HL-60 (cell line): Measurements from ENCODE around the gene C1S.
A peak's percentile ranks its signal among the peaks of the same experiment; 100 is the strongest.

Experiments used
- DNase-seq, 2 experiments: peaks; one replicate each; pipeline ENCODE4 v3.0.0-alpha.2; 2010 to 2020; ENCODE audit warnings: low read depth in 1 of 2, low spot score in 1 of 2
- H3K27ac ChIP-seq: fragments of 250-450 bp; sonication (Bioruptor Pico); replicated peaks from 2 replicates; pipeline ENCODE4 v1.5.1; 2020; ENCODE audit warnings: mild to moderate bottlenecking, moderate library complexity
- H3K27me3 ChIP-seq: fragments of 250-450 bp; sonication (Bioruptor Pico); 2 replicates; pipeline ENCODE4 v1.5.1; 2021; ENCODE audit warnings: mild to moderate bottlenecking, moderate library complexity; ENCODE audit not compliant: insufficient read depth, poor library complexity, severe bottlenecking
- H3K4me3 ChIP-seq: replicated peaks from 2 replicates; pipeline ENCODE4 v1.5.1; 2011; ENCODE audit warnings: mild to moderate bottlenecking, control low read depth, low read length; ENCODE audit not compliant: insufficient read depth
- GABPA ChIP-seq: IDR thresholded peaks from 2 replicates; pipeline ENCODE4 v1.6.1; 2012; ENCODE audit warnings: low read depth
- POLR2AphosphoS5 ChIP-seq: IDR thresholded peaks from 2 replicates; pipeline ENCODE4 v1.6.1; 2012; ENCODE audit warnings: low read depth
- REST ChIP-seq: IDR thresholded peaks from 2 replicates; pipeline ENCODE4 v1.6.1; 2012; ENCODE audit warnings: low read depth; ENCODE audit not compliant: insufficient replicate concordance
- SPI1 ChIP-seq: IDR thresholded peaks from 2 replicates; pipeline ENCODE4 v1.6.1; 2012; ENCODE audit warnings: low read depth, mild to moderate bottlenecking, borderline replicate concordance
- TF ChIP-seq, protein P1 (sequence below): IDR thresholded peaks from one replicate; pipeline ENCODE4 v1.5.1; 2011; ENCODE audit warnings: low read length, control low read depth, inconsistent platforms; ENCODE audit not compliant: insufficient read depth

Gene C1S

DNA sequence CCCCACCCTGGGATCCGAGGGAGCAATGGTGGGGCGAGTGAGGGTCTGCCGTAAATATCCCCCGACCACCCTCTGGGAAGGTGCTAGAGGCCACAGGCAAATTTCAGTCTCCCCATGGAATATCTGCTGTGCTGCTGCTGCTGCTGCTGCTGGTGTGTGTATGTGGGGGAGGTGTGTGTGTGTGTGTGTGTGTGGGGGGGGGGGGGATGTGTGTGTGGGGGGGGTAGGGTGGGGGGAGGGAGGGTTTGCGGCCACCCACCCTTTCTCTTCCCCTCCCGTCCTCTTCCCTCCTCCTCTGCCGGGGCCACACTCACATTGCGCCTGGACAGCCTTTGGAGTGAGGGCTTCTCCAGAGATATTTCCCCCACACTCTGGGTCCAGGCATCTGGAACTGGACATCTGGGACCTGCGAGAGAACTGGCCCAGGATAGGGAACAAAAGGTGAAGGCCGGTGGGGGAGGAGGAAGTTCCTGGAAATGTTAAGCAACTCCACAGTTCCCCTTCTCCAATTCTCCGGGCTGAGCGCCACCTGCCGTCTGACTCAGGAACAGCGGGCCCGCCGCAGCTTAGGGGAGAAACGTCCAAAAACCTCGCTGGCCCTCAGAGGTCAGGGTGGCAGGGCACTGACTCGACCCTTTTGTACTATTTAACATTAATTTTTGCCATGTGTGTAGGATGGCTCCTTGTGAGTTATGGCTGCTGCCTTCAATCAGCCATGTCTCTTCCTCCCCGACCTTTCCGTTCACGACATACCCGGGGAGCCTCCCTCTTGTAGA, 48.5 kb downstream of the C1S start, which contains the start of gene C1RL:
C1RL (minus strand) TSS at position 419 of the 776 bp plus-strand sequence; CDS start at position 385, 34 bp downstream.
- Histone ChIP-seq H3K27me3 (no peaks in the 10 kb centered on the region), H3K27ac (peak within 1 kb of the TSS; percentile 95), H3K4me3 (peak within 1 kb of the TSS; percentile 51)
- DNase-seq: peak; percentile 85 to 90
- peak; percentile 54 for TF ChIP-seq POLR2AphosphoS5
- no peak for TF ChIP-seq GABPA
- peak; percentile 97 for TF ChIP-seq SPI1
- TF ChIP-seq, protein P1, sequence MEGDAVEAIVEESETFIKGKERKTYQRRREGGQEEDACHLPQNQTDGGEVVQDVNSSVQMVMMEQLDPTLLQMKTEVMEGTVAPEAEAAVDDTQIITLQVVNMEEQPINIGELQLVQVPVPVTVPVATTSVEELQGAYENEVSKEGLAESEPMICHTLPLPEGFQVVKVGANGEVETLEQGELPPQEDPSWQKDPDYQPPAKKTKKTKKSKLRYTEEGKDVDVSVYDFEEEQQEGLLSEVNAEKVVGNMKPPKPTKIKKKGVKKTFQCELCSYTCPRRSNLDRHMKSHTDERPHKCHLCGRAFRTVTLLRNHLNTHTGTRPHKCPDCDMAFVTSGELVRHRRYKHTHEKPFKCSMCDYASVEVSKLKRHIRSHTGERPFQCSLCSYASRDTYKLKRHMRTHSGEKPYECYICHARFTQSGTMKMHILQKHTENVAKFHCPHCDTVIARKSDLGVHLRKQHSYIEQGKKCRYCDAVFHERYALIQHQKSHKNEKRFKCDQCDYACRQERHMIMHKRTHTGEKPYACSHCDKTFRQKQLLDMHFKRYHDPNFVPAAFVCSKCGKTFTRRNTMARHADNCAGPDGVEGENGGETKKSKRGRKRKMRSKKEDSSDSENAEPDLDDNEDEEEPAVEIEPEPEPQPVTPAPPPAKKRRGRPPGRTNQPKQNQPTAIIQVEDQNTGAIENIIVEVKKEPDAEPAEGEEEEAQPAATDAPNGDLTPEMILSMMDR: peak; percentile 97
- TF ChIP-seq REST: peak; percentile 45

DNA sequence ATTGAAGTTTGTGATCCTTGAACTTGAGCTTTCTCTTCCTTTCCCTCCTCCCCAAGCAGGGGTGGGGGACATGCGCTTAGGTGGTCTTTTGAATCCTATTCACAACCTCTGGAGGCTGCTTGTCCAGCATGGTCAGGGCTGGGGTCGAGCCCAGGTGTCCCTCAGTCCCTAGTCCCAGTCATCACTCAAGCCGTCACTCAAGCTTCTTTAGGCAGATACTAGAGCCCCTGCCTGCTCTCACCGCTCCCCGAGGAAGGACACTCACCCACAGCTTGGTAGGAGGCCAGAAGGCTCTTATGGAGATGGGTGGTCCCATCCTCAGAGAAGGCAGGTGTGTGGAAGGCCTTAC, 49.0 kb downstream of the C1S start:
- Histone ChIP-seq H3K4me3 (peak overlapping the region; percentile 51; the same call in 1 of the 2 replicates), H3K27ac (peak overlapping the region; percentile 95), H3K27me3 (no peaks in the 10 kb centered on the region)
- DNase-seq: no peak
- TF ChIP-seq REST: no peak
- TF ChIP-seq POLR2AphosphoS5: no peak
- no peak for TF ChIP-seq GABPA
- TF ChIP-seq SPI1: no peak
- TF ChIP-seq, protein P1: no peak

DNA sequence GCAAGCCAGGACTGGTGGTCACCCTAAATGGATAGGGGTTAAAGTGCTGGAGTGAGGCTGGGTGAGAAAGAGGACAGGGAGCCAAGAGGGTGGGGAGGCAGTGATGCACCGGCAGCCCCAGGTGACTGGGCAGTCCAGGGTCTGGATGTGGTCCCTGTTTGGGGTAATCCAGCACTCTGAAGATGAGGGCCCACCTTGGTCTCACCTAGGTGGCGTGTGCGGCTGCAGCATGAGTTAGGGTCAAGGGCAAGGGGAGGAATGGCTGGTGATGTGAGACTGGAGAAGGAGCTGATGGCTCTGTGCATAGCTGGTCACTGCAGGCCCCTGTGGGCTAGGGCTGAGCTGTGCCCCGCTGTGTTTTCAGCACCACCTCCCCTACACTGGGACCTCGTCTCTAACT, 50.1 kb downstream of the C1S start:
- no peak for DNase-seq
- no peaks in the 10 kb centered on the region for H3K27me3 ChIP-seq
- H3K27ac ChIP-seq: no peak overlapping the region
- H3K4me3 ChIP-seq: no peak overlapping the region
- no peak for TF ChIP-seq GABPA
- TF ChIP-seq, protein P1: no peak
- TF ChIP-seq POLR2AphosphoS5: no peak
- no peak for TF ChIP-seq REST
- no peak for TF ChIP-seq SPI1
